Suppressor macrophage treated with lipopolysaccharide for 1 hour (primary cell): ENCODE data around the gene JHY.
"Not testable (repeated sequence)": the region's sequence is repeated elsewhere in the genome, so short reads cannot be mapped to it uniquely, and the experiment has no call there.

ENCODE experiments used
- DNase-seq, 3 donors: peaks; one replicate each; pipeline ENCODE4 v3.0.0-alpha.2; 2020 to 2022

The JHY gene

DNA sequence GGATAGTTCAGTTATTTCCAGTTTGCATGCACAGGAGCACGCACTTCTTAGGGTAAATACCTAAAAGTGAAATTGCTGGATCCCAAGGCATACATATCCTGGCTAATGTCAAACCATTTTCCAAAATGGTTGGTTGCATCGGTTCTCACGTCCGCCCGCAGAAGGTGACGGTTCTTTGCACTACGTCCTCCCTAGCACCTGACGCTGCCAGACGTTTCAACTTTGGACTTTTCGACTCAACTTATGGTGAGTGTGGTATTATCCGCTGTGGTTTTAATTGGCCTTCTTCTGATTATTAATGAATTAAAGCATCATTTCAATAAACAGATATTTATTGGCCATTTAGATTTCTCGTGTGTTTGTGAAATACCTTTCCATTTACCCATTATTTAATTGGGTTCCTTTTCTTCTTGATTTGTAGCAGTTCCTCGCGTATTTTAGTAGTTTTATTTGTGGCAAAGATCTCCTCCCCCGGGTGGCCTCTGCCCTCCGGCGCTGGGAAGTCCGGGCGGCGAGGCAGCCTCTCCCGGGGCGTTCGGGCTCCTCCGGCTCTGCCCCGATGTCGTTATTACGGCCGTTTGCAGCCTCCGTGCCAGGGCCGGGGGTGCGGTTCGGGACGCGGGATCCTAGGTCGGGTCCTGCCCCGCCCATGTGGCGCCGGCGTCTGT lies at the start of gene JHY:
TSS of gene JHY (plus strand) at position 571 of the 668 bp plus-strand sequence. CDS start 3,091 bp downstream, outside the sequence.
- DNase-seq = peak in 1 of 3 donors; percentile 36

DNA sequence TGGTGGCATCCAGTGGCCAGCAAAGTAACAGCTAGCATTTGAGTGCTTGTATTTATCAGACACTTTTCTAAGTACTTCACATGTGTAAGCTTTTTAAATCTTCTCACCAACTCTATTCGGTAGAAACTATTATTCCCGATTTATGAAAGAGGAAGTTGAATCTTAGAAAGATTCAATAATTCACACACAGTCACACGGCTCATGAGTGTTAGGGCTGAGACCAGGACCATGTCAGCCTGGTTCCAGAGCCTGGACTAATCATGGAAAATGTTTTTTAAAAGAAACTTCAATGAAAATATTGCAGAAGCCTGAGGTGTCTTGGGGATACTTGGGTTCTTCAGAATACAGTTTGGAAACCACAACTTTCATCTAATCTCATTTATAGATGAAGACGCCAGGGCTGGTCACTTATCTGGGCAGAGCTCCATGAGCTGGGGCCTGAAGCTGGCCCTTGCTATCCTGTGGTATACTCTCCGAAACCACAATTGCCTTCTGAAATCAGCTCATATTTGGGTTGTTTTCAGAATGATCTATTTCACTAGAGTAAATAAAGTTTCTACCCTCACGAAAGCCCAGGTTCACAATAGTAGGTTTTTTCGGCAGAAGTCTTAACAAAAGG lies 48.6 kb upstream of the JHY start:
- DNase-seq = peak in 2 of 3 donors; percentile 46 to 51

DNA sequence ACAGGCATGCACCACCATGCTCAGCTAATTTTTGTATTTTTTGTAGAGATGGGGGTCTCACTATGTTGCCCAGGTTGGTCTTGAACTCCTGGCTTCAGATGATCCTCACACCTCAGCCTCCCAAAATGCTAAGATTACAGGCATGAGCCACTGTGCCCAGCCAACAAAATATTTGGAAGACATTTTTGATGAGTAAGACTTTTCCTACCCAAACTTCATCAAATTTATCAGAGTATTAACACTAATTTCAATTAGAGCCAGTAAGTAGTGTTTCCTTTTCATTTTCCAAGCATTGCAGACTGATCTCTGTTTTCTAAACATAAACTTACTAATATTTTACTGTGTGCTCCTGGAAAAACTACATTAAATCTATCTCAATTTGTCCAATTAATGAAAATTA lies 45.6 kb upstream of the JHY start:
- DNase-seq = no peak

DNA sequence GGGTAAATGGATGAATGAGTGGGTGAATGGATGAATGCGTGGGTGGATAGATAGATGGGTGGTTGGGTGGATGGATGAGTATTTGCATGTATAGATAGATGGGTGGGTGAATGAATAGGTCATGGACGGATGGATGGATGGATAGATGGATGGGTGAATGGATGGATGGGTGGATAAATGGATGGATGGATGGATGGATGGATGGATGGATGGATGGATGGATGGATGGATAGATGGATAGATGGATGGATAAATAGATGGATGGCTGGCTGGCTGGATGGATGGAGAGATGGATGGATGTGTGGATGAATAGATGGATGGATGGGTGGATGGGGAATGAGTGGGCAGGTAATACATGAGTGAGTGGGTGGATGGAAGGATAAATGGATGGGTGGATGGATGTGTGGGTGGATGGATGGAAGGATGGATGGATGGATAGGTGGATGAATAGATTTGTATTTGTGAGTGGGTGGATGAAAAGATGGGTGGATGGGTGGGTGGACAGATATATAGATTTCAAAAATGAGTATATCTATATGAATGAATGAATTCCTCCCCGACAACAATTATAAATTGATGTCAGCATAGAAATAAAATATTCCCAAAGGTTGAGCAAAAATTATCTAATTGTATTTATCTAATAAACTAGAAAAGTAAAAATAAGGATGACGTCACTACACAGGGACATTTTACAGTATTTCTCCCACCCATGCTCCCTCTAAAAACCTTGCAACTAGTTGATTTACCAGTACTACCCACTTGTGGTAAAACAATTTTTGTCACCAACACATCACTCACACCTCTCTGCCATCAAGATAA lies 44.8 kb upstream of the JHY start:
- no peak for DNase-seq

DNA sequence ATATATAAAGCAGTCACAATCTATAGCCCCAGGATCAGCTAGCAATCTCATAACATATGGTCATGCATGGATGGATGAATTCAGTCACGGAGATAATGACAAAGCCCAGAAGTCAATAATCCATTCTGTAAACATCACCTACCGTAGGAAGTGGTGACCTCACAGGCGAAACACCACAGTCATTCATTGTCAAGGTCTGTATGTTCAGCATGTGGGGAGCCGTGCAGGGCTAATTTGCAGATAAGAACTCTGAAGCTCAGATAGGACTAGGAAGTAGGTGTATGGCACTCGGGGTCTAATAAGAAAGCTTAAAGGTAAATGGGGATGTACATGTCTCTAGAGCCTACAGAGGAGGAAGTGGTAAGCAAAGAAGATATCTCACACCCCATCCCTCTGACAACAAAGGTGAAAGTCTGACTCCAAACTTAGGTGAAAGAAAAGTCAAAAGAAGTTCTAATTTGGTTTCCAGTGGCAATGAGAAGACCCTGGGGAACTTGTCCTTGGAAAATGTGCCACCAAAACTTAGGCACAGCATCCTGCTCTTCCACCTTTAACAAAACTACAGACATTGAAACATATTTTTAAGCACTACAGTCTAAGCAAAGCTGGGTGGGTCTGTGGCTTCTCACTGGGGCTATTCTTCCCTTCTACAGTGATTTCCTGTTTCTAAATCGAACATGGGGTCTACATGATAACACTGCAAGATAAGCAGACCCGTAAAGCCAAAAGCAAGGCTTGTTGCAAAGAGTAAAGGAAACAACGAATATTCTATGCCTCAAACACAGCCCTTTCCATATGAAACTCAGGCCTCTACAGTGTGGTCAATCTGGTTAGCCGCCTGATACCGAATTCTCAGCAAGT lies 39.0 kb upstream of the JHY start:
- DNase-seq = no peak

DNA sequence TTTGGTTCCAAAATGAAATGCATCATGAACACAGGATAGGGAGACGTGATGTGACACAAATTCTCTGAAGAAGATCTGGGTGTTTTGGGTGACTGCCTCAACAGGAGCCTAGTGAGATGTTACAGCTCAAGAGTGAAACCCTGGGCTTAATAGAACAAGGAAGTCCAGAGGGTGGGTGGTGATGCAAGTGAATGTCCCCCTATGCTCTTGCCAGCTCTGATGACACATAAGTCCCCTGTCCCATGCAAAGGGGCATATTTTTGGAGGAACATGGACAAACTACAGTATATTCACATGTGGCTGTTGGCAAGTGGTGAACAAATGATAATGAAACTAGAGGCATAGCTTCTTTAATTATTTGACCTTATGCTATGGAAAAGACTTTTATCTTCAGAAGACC lies 35.1 kb upstream of the JHY start:
- DNase-seq = peak; percentile 74 to 88 (median 81)

DNA sequence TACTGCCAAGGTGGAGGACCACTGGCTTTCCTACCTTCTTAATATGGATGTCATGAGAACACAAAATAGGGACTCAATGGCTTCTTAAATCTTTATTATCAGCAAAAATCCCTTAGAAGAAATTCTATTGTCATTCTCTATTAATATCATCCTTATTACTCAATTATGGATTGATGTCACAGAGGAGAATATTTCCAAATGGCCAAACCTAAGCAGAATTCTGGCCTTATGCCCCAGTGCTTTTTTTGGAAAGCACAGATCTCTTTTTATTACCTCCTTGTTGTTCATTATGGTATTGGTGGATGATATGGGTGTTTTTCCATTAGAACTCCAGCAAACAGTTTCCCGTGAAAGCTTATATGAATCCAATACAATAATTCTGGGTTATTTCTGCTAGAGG lies 34.4 kb upstream of the JHY start:
- peak; percentile 26 to 72 (median 56) for DNase-seq

DNA sequence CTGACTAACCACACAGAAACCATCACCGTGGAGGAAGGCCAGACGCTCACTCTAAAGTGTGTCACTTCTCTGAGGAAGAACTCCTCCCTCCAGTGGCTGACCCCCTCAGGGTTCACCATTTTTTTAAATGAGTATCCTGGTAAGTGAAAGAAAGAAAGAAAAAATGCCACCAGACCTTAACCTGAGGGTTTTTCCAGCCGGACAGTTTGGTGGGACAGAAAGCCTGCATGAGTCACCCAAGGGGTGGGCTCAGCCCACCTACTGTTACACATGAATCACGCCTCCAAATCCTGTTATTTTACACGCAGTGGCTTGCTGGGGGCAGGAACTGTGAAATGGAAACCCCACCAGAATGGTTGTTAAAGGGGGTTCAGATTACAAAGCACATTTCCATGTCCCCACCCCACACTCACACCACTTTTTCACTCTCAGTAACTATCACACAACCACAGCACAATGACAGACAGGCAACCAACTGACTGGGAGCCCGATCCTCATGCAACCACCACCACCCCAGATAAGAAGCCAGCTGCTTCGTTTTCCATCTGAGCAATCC lies 32.4 kb upstream of the JHY start:
- DNase-seq = peak; percentile 52 to 68 (median 55)

DNA sequence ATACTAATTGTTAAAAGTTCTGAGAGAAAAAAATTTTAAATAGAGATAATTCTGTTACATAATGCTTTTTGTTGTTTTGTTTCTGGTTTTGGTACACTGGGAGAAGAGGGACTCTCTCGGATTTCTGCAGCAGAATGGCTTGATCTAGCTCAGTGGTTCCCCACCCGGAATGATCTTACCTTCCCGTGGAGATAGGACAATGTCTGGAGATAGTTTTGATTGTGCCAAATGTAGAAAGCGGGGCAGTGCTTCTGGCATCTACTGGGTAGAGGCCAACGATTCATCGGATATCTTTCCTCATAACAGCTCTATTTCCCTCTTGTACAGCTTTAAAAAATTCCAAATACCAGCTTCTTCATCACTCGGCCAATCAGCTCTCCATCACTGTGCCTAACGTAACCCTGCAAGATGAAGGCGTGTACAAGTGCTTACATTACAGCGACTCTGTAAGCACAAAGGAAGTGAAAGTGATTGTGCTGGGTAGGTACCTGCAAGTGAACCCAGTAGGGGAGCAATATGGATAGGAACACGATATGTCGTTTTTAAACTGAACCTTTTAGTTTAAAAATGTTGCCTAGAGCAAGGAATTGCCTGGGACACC lies 31.1 kb upstream of the JHY start:
- DNase-seq = peak; percentile 25 to 50 (median 28)

DNA sequence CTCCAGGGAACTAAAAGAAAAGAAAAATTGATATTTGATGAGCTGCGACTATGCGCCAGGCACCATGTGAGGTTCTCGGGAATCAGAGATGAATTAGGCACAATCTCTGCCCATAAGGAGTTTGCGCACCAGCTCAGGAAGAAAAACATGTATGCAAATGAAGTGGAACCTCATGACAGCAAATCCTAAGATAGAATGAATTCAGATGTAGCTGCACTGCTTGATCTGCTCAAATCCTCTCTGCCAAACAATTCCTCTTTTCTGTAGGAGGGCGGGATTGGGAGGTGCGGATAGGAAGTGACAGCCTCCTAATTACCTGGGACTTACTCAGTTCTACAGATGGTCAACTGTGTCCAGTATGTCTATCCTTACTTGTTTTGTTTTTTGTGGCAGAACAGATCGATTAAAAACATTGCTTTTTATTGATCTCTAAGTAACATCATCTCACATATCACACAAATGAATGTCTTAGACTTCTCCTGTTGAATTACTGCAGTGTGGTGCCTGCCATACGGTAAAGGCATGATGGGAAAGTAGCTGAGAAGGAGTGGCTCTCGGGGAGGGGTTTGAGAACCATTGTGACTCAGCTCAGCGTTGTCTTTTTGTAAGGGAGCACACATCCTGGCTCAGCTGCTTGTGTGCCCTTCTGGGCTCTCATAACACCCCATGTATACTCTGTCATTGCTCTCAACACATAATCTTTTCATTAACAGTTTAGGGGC lies 30.3 kb upstream of the JHY start:
- no peak for DNase-seq

DNA sequence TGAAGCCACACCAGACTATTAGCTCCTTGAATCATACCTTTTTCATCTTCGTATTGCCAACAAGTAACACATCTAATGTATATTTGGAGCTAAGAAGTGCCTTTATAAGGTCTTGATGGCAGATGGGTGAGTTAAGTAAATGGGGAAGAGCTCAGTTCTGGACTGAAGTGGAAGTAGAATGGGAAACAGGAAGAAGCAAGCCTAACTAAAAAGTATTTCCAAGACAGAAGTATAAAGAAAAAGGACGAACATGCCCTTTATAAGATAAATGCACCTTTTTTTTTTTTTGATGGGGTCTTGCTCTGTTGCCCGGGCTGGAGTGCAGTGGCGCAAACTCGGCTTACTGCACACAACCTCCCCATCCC lies 29.8 kb upstream of the JHY start:
- DNase-seq = peak; percentile 21 to 48 (median 46)

DNA sequence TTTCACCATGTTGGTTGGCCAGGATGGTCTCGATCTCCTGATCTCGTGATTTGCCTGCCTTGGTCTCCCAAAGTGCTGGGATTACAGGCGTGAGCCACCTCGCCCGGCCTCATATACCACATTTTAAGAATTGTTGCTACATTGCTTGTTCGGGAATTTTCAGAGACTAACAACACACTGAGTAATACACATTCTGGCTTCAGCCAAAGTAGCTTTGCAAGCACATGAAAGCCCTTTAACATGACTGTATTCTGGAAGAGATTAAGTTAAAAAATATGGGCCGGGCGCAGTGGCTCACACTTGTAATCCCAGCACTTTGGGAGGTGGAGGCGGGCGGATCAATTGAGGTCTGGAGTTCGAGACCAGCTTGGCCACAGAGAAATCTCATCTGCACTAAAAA lies 29.3 kb upstream of the JHY start:
- DNase-seq = no peak

DNA sequence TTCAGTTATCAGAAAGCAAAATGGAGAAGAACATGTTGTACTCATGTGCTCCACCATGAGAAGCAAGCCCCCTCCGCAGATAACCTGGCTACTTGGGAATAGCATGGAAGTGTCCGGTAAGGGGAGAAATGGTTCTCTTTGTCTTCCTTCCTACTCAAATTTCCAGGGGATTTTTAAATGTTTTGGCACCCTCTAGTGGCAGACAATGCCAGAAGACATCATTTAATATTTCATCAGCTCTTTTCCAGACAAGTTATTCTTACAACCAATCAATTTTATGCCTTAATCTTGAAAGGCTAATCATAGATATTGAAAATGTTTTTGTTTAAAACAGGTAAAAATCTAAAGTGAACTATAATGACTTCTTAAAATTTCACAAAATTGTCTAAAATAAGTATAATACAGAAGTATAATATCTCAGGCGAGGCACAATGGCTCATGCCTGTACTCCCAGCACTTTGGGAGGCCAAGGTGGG lies 28.6 kb upstream of the JHY start:
- DNase-seq = peak; percentile 84 to 91 (median 87)

DNA sequence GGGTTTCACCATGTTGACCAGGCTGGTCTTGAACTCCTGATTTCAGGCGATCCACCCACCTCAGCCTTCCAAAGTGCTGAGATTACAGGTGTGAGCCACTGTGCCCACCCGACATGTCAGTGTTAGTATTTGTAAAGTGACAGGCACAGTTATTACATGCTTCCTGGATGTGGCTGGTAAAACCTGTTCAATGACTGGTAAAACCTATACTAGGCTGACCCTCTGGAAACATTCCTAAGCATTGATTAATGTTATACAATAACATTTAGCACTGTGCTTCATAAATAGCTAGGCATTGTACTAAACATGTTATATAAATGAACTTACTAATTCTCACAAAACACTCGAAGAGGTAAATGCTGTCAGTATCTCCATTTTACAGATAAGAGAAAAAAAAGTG lies 20.9 kb upstream of the JHY start:
- DNase-seq = no peak

DNA sequence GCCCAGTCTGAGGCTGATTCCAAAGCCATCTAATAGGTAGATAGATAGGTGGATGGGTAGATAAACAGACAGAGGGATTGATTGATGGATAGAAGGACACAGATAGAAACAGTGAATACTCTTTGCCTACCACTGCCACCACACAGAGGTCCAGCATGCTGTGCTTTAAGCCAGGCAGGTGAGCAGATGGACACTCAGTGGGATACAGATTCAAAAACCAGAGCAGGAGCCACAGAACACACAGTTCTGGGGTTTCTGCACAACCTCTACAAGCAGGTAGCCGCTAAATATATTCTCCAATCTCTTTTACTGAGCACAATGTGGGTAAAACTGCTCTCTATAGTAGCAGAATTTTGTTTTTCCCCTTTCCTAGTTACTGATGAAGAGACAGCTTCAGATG lies 20.5 kb upstream of the JHY start:
- no peak for DNase-seq

DNA sequence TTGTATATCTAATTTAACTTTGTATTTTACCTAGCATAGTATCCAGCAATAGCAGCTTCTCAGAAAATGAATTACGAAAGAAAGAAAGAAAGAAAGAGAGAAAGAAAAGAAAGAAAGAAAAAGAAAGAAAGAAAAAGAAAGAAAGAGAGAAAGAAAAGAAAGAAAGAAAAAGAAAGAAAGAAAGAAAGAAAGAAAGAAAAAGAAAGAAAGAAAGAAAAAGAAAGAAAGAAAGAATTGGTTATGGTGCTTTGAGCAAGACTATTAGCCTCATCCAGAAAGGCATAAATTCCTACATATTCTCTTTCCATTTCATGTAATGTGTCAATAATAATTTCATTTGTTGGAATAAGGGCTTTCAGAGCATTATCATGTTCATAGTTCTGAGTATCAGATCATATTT lies 19.4 kb upstream of the JHY start:
- not testable (repeated sequence) for DNase-seq

DNA sequence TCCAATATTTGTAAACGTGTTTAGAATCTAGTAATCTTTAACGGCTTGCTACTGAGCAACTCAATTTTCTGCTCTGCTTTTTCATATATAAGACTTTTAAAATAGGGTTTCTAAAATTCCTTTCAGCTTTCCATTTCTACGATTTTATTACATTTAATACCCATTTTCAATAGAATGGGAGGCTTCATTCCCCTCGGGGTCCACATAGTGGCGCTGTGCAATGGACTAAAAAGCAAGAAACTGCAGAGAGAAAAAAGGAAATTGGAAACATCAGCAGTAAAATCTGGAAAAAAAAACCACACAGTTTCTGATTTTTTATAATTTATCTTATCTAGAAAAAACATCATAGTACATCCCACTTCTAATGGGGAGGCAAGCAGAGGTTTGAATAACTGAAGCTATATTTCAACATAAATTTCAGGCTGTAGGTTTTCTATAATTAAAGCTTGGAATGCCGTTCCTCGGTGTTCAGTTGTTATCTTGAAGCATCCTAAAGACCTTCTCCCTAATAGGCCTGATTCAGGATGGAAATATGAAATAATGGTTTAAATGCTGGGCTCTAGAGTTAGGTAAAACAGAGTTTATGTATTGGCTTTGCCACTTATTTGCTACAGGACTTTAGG lies 18.7 kb upstream of the JHY start:
- peak; percentile 79 to 85 (median 79) for DNase-seq

DNA sequence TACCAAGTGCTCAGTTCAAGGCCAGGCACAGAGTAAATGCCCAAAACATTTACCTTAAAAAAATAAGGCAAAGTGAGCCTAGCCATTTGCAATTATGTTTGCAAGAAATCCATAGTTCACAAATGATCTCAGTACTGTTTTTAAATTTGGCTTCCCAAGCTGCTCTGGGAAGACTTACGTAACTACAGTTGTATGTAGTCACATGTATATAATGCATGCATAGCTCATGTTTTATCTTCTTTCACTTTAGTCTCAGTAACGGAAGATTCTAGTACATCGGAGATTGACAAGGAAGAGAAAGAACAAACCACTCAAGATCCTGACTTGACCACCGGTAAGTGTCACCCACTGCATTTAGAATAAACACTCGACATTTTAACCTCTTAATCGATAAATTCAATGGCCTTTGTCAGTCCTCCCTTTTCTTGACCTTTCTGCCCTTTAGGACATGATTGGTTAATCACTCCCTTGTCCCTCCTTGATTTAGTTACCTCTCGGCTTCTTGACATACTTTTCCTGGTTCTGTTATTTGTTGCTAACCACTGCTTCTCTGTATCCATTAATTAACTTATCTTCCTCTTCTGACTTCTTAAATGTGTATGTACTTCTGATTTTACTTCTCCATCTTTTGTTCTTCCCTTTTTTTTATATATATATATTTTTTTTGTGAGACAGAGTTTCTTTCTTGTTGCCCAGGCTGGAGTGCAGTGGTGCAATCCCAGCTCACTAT lies 18.0 kb upstream of the JHY start:
- peak; percentile 57 to 85 (median 75) for DNase-seq

DNA sequence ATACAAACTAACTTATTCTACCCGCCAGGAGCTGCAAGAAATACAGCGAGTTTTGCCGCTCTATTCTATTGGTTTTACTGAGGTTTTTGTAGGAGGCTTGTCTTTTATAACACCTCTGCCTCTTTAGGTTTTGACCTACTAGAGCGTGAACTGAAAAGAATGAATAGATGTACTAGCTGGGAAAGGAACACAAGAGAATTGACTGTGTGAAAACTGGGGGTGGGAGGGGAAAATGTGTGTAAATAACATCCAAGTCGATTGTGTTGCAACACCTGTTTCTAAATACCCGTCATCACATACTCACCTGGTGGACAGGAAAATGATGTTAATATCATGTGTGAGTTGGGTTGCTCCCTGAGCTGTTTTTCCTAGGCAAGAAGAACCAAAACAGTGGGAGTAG lies 12.9 kb upstream of the JHY start:
- DNase-seq = no peak

DNA sequence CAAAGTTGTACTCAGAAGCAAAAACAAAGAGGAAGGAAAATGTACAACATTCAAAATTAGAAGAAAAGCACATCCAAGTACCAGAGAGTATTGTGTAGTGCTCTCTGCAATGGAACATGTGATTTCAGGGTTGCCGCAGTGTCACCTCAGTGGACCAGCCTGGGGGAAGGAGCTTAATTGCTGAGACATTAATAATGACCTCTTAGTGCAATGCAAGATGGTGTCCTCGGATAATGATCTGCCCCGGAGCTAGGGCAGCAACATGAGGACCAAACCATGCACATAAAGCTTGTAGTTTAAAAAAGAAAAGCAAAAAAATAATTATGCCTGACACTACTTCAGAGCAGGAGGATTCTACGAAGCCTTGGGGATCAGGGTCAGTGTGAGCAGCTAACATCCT lies 11.3 kb upstream of the JHY start:
- no peak for DNase-seq
